Lung (tissue), 12 donors: ENCODE measurements around the gene EPHA8. TPM values are rescaled to one million over a fixed set of nuclear protein-coding genes. Genes with fewer than 3 reads are reported as not detected.

ENCODE experiments used
- ATAC-seq: fragments of 200-7000 bp; cut with Tn5 transposase; one replicate; pipeline ENCODE4 v1.9.1; 2020; ENCODE audit warnings: moderate number of reproducible peaks; ENCODE audit not compliant: insufficient read depth, low FRiP score
- DNase-seq, 3 donors: peaks; one replicate each; pipeline ENCODE4 v3.0.0-alpha.2; 2013 to 2017
- H3K27ac ChIP-seq, 2 donors: one replicate each; pipeline ENCODE4 v1.5.1; 2013; ENCODE audit warnings: mild to moderate bottlenecking in 2 of 2, moderate library complexity in 2 of 2, control low read depth in 1 of 2, inconsistent platforms in 1 of 2, low read depth in 1 of 2, low read length in 1 of 2
- H3K27me3 ChIP-seq, 3 donors: one replicate each; pipeline ENCODE4 v1.5.1; 2013; ENCODE audit warnings: low read length in 2 of 3; ENCODE audit not compliant: control insufficient read depth in 3 of 3, insufficient read depth in 3 of 3
- H3K36me3 ChIP-seq, 4 donors: one replicate each; pipeline ENCODE4 v1.5.1; 2013; ENCODE audit warnings: low read length in 4 of 4, mild to moderate bottlenecking in 1 of 4, moderate library complexity in 1 of 4; ENCODE audit not compliant: control insufficient read depth in 4 of 4, insufficient read depth in 4 of 4
- H3K4me1 ChIP-seq, 5 donors: one replicate each; pipeline ENCODE4 v1.5.1; 2013; ENCODE audit warnings: low read length in 5 of 5, mild to moderate bottlenecking in 2 of 5, moderate library complexity in 1 of 5; ENCODE audit not compliant: control insufficient read depth in 5 of 5, insufficient read depth in 5 of 5
- H3K4me3 ChIP-seq: one replicate; pipeline ENCODE4 v1.5.1; 2013; ENCODE audit warnings: mild to moderate bottlenecking, control low read depth, moderate library complexity
- H3K9ac ChIP-seq, 2 donors: one replicate each; pipeline ENCODE4 v1.5.1; 2013; ENCODE audit warnings: low read length in 2 of 2, control low read depth in 1 of 2; ENCODE audit not compliant: insufficient read depth in 1 of 2
- H3K9me3 ChIP-seq, 4 donors: one replicate each; pipeline ENCODE4 v1.5.1; 2013; ENCODE audit warnings: low read length in 3 of 4, mild to moderate bottlenecking in 1 of 4, moderate library complexity in 1 of 4; ENCODE audit not compliant: control insufficient read depth in 4 of 4, insufficient read depth in 3 of 4
- WGBS, 2 donors: extraction: QIAGEN DNeasy Blood & Tissue Kit; methylation state at CpG; one replicate each; pipeline ENCODE4 v1.1.7; 2013; 5-methylcytosine and 5-hydroxymethylcytosine counted together
- polyA plus RNA-seq, 2 donors: library from polyadenylated mRNA; stranded (reverse); fragments of 200-250 nt; gene quantifications; one replicate each; pipeline ENCODE4 v1.2.1, GENCODE V29; 2013
- total RNA-seq, 2 donors: library from RNA; depleted of rRNA in 1 of 2; stranded (reverse); fragments of >200 nt in 1 of 2; gene quantifications; one replicate each; pipeline ENCODE4 v1.2.1, GENCODE V29; 2014 to 2021
- TF ChIP-seq, protein P1 (sequence below): IDR thresholded peaks from 2 replicates; pipeline ENCODE4 v1.5.1; 2012; ENCODE audit warnings: mild to moderate bottlenecking; ENCODE audit errors: control extremely low read depth, extremely low read depth
- donor health status: control.
- donor health status: control.
- donor health status: Bipolar disorder and iron deficiency.
- donor health status: healthy.
- donor health status: DM: yes; HTN: yes; CAD: no.

Gene EPHA8
- total and polyA plus RNA-seq, 4 donors: 0.01 TPM; not detected in 3

- ATAC-seq: peak; percentile 49
These were observed 78.8 kb downstream of the EPHA8 start for GRCh38 chr1:22641906-22642636.

GRCh38 chr1:22643381-22643780, 80.1 kb downstream of the EPHA8 start, which contains the start of gene C1QC:
TSS of gene C1QC (plus strand) at chr1:22643633. CDS start at chr1:22644024, 391 bp downstream.
- no peak for DNase-seq
- Histone ChIP-seq H3K27ac (peak within 1 kb of the TSS in 1 of 2 donors; percentile 54), H3K4me3 (no peak within 1 kb of the TSS), H3K9ac (no peak within 1 kb of the TSS), H3K36me3 (no peaks in the 10 kb centered on the region), H3K27me3 (no peaks in the 10 kb centered on the region), H3K9me3 (no peaks in the 10 kb centered on the region), H3K4me1 (peaks cover 0 to 3% (median 0%) of the 10 kb centered on the region in 5 donors)
- TF ChIP-seq, protein P1, sequence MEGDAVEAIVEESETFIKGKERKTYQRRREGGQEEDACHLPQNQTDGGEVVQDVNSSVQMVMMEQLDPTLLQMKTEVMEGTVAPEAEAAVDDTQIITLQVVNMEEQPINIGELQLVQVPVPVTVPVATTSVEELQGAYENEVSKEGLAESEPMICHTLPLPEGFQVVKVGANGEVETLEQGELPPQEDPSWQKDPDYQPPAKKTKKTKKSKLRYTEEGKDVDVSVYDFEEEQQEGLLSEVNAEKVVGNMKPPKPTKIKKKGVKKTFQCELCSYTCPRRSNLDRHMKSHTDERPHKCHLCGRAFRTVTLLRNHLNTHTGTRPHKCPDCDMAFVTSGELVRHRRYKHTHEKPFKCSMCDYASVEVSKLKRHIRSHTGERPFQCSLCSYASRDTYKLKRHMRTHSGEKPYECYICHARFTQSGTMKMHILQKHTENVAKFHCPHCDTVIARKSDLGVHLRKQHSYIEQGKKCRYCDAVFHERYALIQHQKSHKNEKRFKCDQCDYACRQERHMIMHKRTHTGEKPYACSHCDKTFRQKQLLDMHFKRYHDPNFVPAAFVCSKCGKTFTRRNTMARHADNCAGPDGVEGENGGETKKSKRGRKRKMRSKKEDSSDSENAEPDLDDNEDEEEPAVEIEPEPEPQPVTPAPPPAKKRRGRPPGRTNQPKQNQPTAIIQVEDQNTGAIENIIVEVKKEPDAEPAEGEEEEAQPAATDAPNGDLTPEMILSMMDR: no peak
- ATAC-seq: peak; percentile 19
- 61 to 72% methylated on average over 8 of the region's 8 CpGs for WGBS, 2 donors

More at GRCh38 chr1:22641906-22642636, 78.8 kb downstream of the EPHA8 start:
- TF ChIP-seq, protein P1: peak; percentile 81
- H3K9ac ChIP-seq: no peak overlapping the region
- H3K4me1 ChIP-seq: peaks cover 0 to 3% (median 0%) of the 10 kb centered on the region in 5 donors
- H3K36me3 ChIP-seq: no peaks in the 10 kb centered on the region
- H3K9me3 ChIP-seq: no peaks in the 10 kb centered on the region
- H3K27ac ChIP-seq: no peak overlapping the region
- H3K27me3 ChIP-seq: peaks cover 0 to 3% (median 0%) of the 10 kb centered on the region in 3 donors
- H3K4me3 ChIP-seq: no peak overlapping the region
- peak; percentile 70 to 82 (median 74) for DNase-seq
- 12 to 13% methylated on average over 18 of the region's 18 CpGs for WGBS, 2 donors

DNA sequence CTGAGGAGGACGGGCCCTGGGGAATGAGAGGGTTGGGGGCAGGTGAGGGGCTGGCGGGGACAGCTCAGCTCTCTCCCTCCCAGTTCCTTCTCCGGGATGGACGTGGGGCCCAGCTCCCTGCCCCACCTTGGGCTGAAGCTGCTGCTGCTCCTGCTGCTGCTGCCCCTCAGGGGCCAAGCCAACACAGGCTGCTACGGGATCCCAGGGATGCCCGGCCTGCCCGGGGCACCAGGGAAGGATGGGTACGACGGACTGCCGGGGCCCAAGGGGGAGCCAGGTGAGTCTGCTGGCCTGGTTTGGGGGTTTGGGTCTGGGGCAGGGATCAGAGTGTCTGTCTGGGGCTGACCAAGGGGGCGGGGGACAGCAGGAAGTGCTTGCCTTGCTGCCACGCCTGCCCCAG, 80.6 kb downstream of the EPHA8 start:
- no peak for ATAC-seq
- DNase-seq: no peak
- Histone ChIP-seq H3K36me3 (no peaks in the 10 kb centered on the region), H3K27ac (peak overlapping the region in 1 of 2 donors; percentile 54), H3K9me3 (no peaks in the 10 kb centered on the region), H3K27me3 (no peaks in the 10 kb centered on the region), H3K4me1 (peaks cover 0 to 3% (median 0%) of the 10 kb centered on the region in 5 donors), H3K9ac (no peak overlapping the region), H3K4me3 (no peak overlapping the region)
- 68 to 89% methylated on average over 9 to 12 of the region's 12 CpGs for WGBS, 2 donors
- TF ChIP-seq, protein P1: no peak
